Stimulated activated CD4-positive, alpha-beta T cell treated with anti-CD3 and anti-CD28 coated beads, TNF-alpha, amount 100 ng/mL, for 24 hours (primary cell): ENCODE data around the gene MYH11.
A peak's percentile ranks its signal among the peaks of the same experiment; 100 is the strongest.
"Not testable (repeated sequence)": the region's sequence is repeated elsewhere in the genome, so short reads cannot be mapped to it uniquely, and the experiment has no call there.

Experiments
- DNase-seq, 3 experiments: peaks; one replicate each; pipeline ENCODE4 v3.0.0-alpha.2; 2020; ENCODE audit warnings: low read depth in 3 of 3

Gene MYH11

DNA sequence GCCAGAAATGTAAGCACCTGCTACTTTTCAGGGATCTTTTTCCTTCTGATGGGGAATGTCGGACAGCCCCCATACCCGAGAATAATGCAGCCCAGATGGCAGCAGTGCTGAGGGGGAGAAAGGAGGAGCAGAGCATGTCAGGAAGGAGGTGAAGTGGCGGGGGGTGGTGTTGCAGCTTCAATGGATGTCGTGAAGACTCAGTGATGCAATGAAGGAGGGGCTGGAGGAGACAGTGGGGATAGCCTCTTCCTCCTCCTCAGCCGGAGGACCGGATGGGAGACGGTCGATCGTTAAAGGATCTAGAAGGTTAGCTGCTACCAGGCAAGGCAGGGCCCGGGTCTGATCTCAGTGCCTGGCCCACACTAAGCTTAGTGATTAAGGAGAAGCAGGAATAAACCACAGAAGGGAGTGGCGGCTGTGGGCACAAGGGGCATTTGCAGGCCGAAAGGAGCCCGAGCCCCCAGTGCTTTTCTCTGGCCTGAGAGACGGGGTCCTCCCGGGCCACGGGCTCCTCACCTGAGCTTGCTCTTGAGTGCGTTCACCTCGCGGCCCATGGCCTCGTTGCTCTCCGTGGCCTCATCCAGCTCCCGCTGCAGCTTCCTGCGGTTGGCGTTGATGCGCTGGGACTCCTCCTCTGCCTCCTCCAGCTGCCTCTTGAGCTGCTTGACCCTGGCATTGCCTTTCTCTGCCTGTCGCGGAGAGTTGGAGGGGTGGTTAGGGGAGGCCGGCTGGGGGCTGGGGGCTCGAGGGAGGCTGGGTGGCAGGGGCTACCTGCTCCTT lies 142.2 kb downstream of the MYH11 start:
- no peak for DNase-seq

- DNase-seq, result no peak
Measured at GRCh38 chr16:15708997-15709396, 147.8 kb downstream of the MYH11 start.

DNA sequence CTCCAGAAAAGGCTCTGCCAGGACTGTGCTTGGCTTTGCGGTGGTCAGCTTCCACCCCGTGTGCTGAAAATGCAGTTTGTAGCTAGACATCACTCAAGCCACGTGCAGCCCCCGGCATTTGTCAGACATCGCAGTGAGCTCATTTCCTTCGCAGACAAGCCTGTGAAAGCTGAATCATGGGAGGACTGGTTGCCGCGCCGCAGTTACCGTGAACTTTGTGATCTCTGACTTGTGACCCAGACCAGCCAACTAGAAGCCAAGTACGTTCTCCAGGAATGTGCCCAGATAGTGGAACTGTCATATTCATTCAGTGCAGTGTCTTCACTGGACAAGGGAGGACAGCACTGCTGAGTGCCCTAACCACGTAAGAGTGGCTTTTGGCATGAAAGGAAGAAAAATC lies 148.7 kb downstream of the MYH11 start:
- no peak for DNase-seq

DNA sequence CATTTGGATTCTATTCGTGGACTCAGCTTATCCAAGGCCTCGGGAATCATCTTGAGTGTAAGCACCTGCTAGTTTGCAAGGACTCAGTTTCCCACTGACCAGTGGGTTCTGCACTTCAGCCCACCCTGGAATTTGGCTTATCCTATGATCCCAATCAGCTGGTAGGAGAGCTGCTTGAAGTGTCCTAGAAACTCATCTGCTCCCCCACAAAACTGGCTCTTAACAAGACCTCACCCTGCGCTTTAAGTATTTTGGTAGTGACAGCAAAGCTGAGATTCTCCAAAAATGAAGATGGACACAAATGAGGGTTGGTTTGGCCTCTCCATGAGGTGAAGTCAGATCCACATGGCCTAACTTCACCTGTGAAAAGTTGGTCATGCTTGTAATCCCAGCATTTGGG lies 149.5 kb downstream of the MYH11 start:
- no peak for DNase-seq

GRCh38 chr16:15705064-15705565 lies 151.7 kb downstream of the MYH11 start:
- no peak for DNase-seq

DNA sequence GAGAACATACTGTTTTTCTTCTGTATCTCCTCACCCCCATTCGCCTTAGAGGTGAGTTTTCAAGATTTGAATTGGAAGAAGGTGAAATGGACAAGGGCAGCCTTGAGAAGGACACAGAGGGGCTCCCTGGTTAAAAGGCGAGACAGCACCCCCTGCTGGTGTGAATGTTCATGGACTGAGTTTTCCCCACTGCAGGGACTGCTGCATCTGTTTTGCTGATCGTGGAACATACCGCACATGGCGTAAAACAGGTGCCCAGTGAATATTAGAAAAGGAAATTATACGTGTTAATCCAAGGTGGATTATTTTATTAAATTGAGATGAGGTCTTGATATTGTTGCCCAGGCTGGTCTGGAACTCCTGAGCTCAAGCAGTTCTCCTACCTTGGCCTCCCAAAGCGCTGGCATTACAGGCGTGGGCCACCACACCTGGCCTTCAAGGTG lies 152.3 kb downstream of the MYH11 start:
- DNase-seq, result peak; percentile 63 to 74 (median 68)

GRCh38 chr16:15703029-15703736 lies 153.6 kb downstream of the MYH11 start:
- DNase-seq, result no peak

GRCh38 chr16:15701975-15702970 lies 154.6 kb downstream of the MYH11 start:
- DNase-seq, result no peak

GRCh38 chr16:15701367-15701766 lies 155.5 kb downstream of the MYH11 start:
- no peak for DNase-seq

DNA sequence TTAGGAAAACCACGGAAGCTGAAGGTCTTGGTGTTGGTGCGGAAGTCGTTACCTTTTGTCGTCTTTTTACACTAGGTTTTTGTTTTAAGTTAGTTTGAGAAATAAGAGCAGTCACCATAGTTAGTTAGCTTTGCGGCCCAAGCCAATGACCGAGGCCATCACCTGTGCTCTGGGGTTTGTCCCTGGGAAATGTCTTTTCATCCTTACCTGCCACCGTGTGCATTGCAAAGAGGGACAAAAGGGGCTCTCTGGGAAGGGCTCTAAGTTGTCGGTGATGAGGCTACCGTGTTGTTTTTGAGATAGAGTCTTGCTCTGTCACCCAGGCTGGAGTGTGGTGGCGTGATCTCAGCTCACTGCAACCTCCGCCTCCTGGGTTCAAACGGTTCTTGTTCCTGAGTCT lies 157.0 kb downstream of the MYH11 start:
- DNase-seq, result no peak

GRCh38 chr16:15694499-15694898 lies 162.3 kb downstream of the MYH11 start:
- DNase-seq, result no peak

- not testable (repeated sequence) for DNase-seq
Measured at GRCh38 chr16:15692508-15692907, 164.3 kb downstream of the MYH11 start.

GRCh38 chr16:15691046-15691445 lies 165.8 kb downstream of the MYH11 start:
- no peak for DNase-seq

DNA sequence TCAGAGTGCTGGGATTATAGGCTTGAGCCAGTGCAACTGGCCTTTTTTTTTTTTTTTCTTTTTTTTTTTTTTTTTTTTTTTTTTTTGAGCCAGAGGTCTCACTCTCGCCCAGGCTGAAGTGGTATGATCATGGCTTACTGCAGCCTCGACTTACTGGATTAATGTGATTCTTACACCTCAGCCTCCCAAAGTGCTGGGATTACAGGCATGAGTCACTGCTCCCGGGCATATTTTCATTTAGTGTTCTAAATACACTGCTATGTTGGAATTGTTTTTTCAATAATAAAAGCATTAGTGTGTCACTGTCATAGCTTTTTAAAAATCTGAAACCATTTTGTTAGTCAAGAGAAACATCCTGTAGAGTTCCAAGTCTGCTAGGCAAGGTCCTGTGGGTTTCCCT lies 166.5 kb downstream of the MYH11 start:
- no peak for DNase-seq

DNA sequence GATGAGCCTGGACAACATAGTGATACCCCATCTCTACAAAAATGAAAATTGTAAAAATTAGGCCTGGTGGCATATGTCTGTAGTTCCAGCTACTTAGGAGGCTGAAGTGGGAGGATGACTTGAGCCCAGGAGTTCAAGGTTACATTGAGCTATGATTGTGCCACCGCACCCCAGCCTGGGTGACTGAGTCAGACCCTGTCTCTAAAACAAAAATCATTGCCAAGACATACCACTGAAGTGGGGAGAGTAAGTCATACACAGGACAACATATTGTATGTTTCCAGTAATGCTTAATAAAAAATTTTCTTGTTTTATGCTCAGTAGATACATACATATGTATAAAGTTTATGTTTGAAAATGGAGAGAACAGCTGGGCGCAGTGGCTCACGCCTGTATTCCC lies 167.5 kb downstream of the MYH11 start:
- no peak for DNase-seq

DNA sequence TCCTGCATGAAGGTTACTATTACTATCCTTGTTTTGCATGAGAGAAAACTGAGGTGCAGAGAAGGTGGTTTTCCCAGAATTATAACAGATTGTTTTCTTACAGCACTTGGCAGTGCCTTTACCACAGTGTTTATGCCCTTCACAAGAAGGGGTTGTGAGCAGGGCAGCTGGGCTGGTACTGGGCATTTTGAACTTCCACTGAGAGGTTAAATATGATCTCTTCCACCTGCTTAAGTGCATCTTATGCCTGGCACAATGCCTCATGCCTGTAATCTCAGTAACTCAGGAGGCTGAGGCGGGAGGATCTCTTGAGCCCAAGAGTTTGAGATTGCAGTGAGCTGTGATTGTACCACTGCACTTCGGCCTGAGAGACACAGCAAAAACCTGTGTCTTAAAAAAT lies 170.5 kb downstream of the MYH11 start:
- DNase-seq, result no peak

DNA sequence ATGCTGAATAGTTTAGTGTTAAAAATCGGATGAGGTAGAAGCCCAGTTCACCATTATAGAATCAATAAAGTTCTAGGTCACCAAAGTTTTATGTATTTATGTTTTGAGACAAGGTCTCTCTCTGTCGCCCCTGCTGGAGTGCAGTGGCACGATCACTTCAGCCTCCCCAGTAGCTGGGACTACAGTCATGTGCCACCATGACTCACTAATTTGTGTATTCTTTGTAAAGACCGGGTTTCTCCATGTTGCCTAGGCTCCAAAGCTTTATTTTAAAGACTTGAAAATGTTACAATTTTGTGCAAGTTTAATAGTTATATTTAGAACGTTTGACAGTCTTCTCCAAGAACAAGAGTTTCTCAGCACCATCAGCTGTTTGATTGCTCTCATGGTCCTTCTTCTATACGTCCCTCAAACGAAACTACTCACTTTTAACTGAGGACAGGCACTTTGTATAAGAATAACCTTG lies 174.7 kb downstream of the MYH11 start:
- peak in 2 of 3 experiments; percentile 11 to 38 for DNase-seq

DNA sequence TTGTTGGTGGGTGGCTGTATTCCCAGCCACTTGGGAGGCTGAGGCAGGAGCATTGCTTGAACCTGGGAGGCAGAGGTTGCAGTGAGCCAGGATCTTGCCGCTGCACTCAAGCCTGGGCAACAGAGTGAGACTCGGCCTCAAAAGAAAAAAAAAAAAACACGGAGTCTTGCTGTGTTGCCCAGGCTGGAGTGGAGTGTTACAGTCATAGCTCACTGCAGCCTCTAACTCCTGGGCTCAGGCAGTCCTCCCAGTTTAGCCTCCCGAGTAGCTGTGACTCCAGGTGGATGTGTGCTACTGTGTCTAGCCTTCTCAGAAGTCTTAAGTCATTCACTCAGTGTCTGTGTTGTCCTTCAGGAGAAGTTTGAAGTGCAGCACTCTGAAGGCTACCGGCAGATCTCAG lies 179.4 kb downstream of the MYH11 start:
- no peak for DNase-seq

DNA sequence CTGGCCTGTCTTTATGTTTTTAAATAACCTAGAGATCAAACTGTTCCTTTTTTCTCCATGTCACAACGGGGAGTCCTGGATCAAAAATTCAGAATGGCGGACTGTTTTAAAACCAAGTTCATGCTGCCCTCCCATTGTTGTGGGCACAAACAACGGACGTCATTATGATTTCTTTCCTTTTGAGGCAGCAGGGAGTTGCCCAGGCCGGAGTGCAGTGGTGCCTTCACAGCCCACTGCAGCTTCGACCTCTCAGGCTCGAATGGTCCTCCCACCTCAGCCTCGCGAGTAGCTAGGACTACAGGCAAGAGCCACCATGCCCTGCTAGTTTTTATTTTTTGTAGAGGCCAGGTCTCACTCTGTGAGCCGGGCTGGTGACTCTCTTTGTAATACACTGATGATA lies 180.3 kb downstream of the MYH11 start:
- no peak for DNase-seq

DNA sequence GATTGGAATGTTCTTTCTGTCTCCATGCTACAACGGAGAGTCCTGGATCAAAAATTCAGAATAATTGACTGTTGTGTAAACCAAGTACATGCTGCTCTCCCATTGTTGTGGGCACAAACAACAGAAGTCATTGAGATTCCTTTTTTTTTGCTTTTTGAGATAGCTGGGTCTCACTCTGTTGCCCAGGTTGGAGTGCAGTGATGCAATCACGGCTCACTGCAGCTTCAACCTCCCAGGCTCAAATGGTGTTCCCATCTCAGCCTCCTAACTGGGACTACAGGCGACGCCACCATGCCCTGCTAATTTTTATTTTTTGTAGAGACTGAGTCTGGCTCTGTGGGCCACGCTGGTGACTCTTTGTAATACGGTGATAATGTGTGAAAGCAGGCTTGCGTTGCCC lies 182.3 kb downstream of the MYH11 start:
- no peak for DNase-seq

DNA sequence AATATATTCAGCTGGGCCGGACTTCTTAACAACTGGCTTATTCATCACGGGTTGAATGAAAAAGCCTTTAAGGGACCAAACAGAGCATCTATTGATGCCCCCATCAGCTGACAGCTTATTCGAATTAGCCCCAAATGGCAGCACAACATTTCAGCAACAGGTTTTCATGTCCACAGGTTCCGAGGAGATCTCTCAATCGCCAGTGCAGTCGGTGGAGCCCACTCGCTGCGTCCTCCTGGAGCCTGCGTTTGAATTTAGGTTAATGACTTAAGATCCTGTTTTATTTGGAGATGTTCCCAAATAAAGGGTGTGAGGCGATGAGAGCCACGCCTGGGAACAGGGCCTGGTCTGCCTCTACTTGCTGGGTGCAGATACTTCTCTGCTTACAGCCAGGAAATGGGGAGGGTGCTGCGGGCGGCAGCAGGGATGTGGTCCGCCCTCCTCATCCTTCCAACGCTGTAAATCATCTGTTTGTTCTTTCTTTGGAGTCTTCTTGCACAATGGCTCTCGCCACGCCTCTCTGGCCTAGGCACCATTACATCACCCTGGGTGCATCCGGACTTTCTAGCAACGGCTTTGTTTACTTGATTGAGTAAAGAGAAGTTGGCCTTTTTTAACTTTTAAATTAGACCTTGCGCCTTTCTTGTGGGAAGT lies 184.2 kb downstream of the MYH11 start:
- DNase-seq, result peak; percentile 13 to 54 (median 21)
